K562 (cell line): Measurements from ENCODE around the gene PRR16.

ENCODE experiments used
- CTCF ChIP-seq, 3 experiments: IDR thresholded peaks in 2 of 3; conservative IDR thresholded peaks in 1 of 3; 2 replicates each; pipeline ENCODE4 v1.5.1; 2011 to 2012; ENCODE audit warnings: low read length in 3 of 3, mild to moderate bottlenecking in 3 of 3, control low read depth in 2 of 3, improper control_type of control experiment in 1 of 3, inconsistent platforms in 1 of 3, low read depth in 1 of 3, mixed read lengths in 1 of 3, moderate library complexity in 1 of 3; ENCODE audit not compliant: insufficient read depth in 2 of 3
- DPF2 ChIP-seq: fragments of 450-650 bp; IDR thresholded peaks from 2 replicates; pipeline ENCODE4 v1.6.1; 2016
- FOXJ2 ChIP-seq: fragments of 200-800 bp; sonication (Bioruptor generic); IDR thresholded peaks from 2 replicates; pipeline ENCODE4 v1.6.1; 2016; ENCODE audit warnings: missing genetic modification characterization, missing compliant biosample characterization
- FOXJ3 ChIP-seq: sonication (generic); formaldehyde crosslinking; IDR thresholded peaks from 2 replicates; pipeline ENCODE4 v1.4.0; 2020; ENCODE audit warnings: mild to moderate bottlenecking, missing genetic modification reagents
- GTF2F1 ChIP-seq: IDR thresholded peaks from 2 replicates; pipeline ENCODE4 v1.6.1; 2011; ENCODE audit warnings: low read depth, low read length, improper control_type of control experiment
- NFRKB ChIP-seq: fragments of 450-650 bp; IDR thresholded peaks from 2 replicates; pipeline ENCODE4 v1.6.1; 2016; ENCODE audit warnings: low read depth
- POLR3A ChIP-seq: IDR thresholded peaks from 2 replicates; pipeline ENCODE4 v1.6.1; 2011; ENCODE audit warnings: borderline replicate concordance, mild to moderate bottlenecking, moderate library complexity; ENCODE audit not compliant: insufficient read length, insufficient read depth; ENCODE audit errors: extremely low read depth
- RCOR1 ChIP-seq, 2 experiments: IDR thresholded peaks; 2 replicates each; pipeline ENCODE4 v1.6.1; 2012; ENCODE audit warnings: low read depth in 2 of 2, low read length in 2 of 2, borderline replicate concordance in 1 of 2, improper control_type of control experiment in 1 of 2
- RNF2 ChIP-seq: sonication (generic); IDR thresholded peaks from 2 replicates; pipeline ENCODE4 v1.6.1; 2016
- SRSF9 ChIP-seq: fragments of 200-400 bp; formaldehyde crosslinking; IDR thresholded peaks from 2 replicates; pipeline ENCODE4 v1.6.1; 2017; ENCODE audit warnings: low read depth, low read length, borderline replicate concordance
- ZFP1 ChIP-seq: fragments of 450-650 bp; formaldehyde crosslinking; IDR thresholded peaks from 2 replicates; pipeline ENCODE4 v1.4.0; 2020; ENCODE audit warnings: mild to moderate bottlenecking, mixed read lengths
- ZNF124 ChIP-seq: sonication (generic); formaldehyde crosslinking; IDR thresholded peaks from 2 replicates; pipeline ENCODE4 v1.8.1; 2022; ENCODE audit warnings: missing genetic modification reagents
- ZZZ3 ChIP-seq: fragments of 450-650 bp; IDR thresholded peaks from 2 replicates; pipeline ENCODE4 v1.6.1; 2016; ENCODE audit warnings: antibody characterized with exemption, mild to moderate bottlenecking, moderate library complexity
- TF ChIP-seq, protein P1 (sequence below): sonication (generic); formaldehyde crosslinking; IDR thresholded peaks from 2 replicates; pipeline ENCODE4 v1.8.0; 2022; ENCODE audit warnings: missing genetic modification reagents, mild to moderate bottlenecking, borderline replicate concordance

GRCh38 chr5:120456006-120456405 is 8.1 kb upstream of the PRR16 start:
- TF ChIP-seq FOXJ3 (CRISPR knock-in tag) = no peak
- TF ChIP-seq CTCF (IDR thresholded peaks at IDR 0.05 in 2 of 3, conservative IDR thresholded peaks at IDR 0.05 in 1 of 3; ENCODE audit: insufficient read depth in 2 of 3, low read depth in 1 of 3, low read length in 3 of 3) = no peak
- TF ChIP-seq SRSF9 = no peak
- TF ChIP-seq, protein P1, sequence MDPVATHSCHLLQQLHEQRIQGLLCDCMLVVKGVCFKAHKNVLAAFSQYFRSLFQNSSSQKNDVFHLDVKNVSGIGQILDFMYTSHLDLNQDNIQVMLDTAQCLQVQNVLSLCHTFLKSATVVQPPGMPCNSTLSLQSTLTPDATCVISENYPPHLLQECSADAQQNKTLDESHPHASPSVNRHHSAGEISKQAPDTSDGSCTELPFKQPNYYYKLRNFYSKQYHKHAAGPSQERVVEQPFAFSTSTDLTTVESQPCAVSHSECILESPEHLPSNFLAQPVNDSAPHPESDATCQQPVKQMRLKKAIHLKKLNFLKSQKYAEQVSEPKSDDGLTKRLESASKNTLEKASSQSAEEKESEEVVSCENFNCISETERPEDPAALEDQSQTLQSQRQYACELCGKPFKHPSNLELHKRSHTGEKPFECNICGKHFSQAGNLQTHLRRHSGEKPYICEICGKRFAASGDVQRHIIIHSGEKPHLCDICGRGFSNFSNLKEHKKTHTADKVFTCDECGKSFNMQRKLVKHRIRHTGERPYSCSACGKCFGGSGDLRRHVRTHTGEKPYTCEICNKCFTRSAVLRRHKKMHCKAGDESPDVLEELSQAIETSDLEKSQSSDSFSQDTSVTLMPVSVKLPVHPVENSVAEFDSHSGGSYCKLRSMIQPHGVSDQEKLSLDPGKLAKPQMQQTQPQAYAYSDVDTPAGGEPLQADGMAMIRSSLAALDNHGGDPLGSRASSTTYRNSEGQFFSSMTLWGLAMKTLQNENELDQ = no peak
- no peak for TF ChIP-seq DPF2
- no peak for TF ChIP-seq NFRKB
- no peak for TF ChIP-seq POLR3A
- no peak for TF ChIP-seq ZZZ3
- TF ChIP-seq FOXJ2 = no peak
- TF ChIP-seq ZFP1 (CRISPR knock-in tag) = no peak
- TF ChIP-seq ZNF124 (CRISPR knock-in tag) = no peak
- TF ChIP-seq RNF2 = no peak
- no peak for TF ChIP-seq GTF2F1
- TF ChIP-seq RCOR1 (IDR thresholded peaks at IDR 0.05; ENCODE audit: borderline replicate concordance in 1 of 2, low read depth in 2 of 2, low read length in 2 of 2) = no peak
